ENCODE data around the gene TEX35.

The TEX35 gene

DNA sequence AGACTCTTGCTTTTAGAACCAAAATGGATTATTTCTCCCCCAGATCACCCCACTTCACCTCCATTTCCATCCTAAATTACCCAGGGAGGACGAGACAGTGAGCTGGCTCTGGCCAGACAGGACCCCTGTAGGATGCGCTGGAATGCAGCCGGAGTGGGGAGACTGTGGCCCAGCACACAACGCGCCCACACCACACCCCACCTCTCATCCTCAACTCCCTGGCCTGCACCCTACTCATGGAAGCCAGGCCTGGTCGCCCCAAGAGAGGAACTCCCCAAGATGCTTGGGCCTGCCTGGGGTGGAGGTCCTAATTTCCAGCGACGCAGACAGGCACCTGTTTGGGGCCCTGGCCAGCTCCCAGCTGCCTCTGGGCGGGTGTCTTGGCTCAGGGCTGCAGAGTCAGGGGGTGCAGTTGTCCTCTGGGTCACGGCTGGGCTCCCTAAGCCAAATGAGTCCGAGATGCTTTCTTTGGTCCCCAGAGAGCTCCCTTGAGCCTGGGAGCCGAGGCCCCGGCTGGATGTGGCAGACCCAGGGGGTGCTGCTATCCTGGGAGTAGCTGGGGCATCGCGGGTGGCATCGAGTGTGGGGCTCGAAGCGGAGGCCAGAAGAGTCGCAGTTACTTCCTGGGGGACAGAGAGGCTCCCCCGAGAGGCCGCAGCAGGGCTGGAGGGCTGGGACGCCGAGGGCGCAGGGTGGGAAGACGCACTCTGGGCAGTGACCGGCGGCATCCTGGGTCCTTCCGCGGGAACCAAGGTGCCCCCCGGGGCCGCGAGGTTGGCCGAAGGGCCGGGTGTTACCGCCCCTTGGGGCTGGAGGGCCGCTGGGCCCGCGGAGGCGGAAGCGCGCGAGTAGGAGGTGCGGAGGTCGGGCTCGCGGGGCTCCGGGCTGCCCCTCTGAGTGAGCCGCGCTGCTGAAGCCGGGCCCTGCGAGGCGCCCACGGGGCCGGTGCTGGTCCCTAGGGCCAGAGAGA is 26.5 kb upstream of the TEX35 start:
- peak; percentile 22 for DNase-seq (ENCODE audit: low spot score)
- in situ Hi-C loops (cut with MboI; ENCODE audit: low sequenced_read_pairs, unreplicated experiment) = no loop called here
- TF ChIP-seq, protein P1, sequence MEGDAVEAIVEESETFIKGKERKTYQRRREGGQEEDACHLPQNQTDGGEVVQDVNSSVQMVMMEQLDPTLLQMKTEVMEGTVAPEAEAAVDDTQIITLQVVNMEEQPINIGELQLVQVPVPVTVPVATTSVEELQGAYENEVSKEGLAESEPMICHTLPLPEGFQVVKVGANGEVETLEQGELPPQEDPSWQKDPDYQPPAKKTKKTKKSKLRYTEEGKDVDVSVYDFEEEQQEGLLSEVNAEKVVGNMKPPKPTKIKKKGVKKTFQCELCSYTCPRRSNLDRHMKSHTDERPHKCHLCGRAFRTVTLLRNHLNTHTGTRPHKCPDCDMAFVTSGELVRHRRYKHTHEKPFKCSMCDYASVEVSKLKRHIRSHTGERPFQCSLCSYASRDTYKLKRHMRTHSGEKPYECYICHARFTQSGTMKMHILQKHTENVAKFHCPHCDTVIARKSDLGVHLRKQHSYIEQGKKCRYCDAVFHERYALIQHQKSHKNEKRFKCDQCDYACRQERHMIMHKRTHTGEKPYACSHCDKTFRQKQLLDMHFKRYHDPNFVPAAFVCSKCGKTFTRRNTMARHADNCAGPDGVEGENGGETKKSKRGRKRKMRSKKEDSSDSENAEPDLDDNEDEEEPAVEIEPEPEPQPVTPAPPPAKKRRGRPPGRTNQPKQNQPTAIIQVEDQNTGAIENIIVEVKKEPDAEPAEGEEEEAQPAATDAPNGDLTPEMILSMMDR (IDR thresholded peaks at IDR 0.05; ENCODE audit: borderline replicate concordance, control extremely low read depth, extremely low read depth, insufficient read depth, missing control alignments) = no peak

DNA sequence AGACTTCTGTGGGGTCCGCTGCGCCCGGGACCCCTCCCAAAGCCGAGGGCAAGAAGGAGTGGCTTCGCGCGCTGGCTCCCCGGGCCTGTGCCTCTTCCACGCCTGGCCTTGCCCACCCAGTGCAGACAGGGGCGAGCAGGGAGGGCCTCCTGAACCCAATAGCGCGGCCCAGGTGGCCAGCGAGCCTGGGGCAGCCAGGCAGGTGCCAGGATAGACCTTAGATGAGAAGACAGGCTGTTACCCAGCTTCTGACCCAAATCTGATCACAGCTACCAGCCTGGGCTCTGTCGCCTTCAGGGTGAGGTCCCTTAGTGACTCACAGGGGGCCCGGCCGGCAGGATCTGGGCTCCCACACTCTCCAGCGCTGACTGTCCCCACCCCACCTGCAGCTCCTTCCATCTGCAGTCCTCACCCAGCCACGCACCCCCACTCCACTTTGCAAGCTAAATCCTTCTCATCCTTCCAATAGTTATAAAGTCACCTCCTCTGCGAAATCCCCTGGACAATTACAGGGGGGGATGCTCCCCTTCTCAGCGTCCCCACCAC is 25.8 kb upstream of the TEX35 start:
- TF ChIP-seq, protein P1 (IDR thresholded peaks at IDR 0.05; ENCODE audit: borderline replicate concordance, control extremely low read depth, extremely low read depth, insufficient read depth, missing control alignments) = no peak
- peak; percentile 22 for DNase-seq (ENCODE audit: low spot score)
- in situ Hi-C loops (cut with MboI; ENCODE audit: low sequenced_read_pairs, unreplicated experiment) = no loop called here

DNA sequence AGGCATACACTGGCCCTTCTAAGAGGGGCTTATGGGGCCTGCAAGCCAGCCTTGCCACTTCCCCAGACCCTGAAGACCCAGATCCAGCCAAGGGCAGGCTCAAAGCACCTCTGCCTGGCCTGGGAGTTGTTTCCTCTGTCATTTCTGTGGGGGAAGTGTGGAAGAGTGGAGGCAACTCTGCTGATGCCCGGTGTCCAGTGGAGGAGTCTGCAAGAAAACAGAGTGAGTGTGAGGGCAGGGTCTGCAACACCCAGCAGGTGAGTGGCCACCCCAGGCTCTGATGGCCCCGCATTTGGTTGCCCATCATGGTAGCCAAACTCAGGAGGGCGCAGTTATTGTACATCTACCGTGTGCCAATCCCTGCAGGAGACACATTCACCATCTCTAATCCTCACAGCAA is 24.5 kb upstream of the TEX35 start:
- DNase-seq (ENCODE audit: low spot score) = peak; percentile 12
- TF ChIP-seq, protein P1 (IDR thresholded peaks at IDR 0.05; ENCODE audit: borderline replicate concordance, control extremely low read depth, extremely low read depth, insufficient read depth, missing control alignments) = no peak
- in situ Hi-C loops (cut with MboI; ENCODE audit: low sequenced_read_pairs, unreplicated experiment) = no loop called here

DNA sequence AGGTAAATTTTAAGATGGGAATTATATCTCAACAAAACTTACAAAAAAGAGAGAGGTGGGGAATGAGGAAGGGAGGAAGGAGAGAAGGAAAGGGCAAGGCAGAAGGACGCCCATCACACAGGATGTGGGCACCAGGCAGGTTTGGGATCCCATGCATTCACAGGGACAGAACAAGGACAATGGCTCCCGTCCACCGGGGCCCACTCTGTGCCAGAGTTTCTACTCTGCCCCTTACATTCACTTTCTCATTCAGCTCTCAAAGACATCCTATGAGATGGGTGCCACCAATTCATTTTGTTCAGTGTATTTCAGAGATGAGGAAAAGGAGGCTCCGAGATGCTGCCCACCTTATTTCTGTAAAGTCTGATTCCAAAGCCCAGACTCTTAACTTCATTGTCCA is 23.5 kb upstream of the TEX35 start:
- DNase-seq (ENCODE audit: low spot score) = peak; percentile 7
- in situ Hi-C loops (cut with MboI; ENCODE audit: low sequenced_read_pairs, unreplicated experiment) = no loop called here
- TF ChIP-seq, protein P1 (IDR thresholded peaks at IDR 0.05; ENCODE audit: borderline replicate concordance, control extremely low read depth, extremely low read depth, insufficient read depth, missing control alignments) = no peak

DNA sequence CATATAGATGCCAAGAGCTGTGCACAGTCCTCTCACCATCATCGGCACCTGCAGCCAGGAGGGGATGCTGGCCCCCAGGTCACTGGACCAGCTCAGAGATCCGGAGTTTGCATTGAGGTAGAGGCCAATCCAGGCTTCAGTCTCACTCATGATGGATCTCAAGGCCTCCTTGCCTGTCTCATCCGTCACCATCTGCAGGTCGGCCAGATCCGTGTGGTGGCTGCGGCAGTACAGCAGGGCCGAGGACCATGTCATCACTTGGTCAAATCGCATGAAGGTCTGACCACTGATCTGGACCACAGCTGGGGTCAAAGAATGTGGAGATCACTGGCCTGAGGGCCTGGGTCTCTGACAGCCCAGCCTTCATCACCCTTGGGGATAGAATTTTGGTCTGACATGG is 22.8 kb upstream of the TEX35 start:
- TF ChIP-seq, protein P1 (IDR thresholded peaks at IDR 0.05; ENCODE audit: borderline replicate concordance, control extremely low read depth, extremely low read depth, insufficient read depth, missing control alignments) = no peak
- in situ Hi-C loops (cut with MboI; ENCODE audit: low sequenced_read_pairs, unreplicated experiment) = no loop called here
- DNase-seq (ENCODE audit: low spot score) = peak; percentile 8

DNA sequence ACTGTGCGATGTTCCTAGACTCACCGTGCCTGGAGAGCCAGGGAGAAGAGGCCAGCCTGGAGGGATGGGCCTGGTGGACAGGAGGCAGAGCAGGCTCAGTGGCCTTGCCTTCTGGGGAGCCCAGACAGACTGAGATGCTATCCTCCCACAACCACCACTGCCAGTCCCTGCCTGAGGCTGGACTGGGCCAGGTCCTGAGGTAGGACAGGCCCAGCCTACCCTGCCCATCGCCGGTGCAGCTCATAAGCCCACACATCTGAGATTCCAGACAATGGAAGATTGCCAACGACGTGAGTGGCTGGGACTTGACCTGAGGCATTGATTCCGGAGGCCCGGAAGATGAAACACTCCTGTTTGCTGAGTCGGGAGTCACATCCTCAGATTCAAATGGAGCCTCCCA is 21.9 kb upstream of the TEX35 start:
- TF ChIP-seq, protein P1 (IDR thresholded peaks at IDR 0.05; ENCODE audit: borderline replicate concordance, control extremely low read depth, extremely low read depth, insufficient read depth, missing control alignments) = no peak
- in situ Hi-C loops (cut with MboI; ENCODE audit: low sequenced_read_pairs, unreplicated experiment) = no loop called here
- DNase-seq (ENCODE audit: low spot score) = peak; percentile 7

All from GM13976 (cell line).